ENCODE data around the gene GAD2.

GAD2 gene

DNA sequence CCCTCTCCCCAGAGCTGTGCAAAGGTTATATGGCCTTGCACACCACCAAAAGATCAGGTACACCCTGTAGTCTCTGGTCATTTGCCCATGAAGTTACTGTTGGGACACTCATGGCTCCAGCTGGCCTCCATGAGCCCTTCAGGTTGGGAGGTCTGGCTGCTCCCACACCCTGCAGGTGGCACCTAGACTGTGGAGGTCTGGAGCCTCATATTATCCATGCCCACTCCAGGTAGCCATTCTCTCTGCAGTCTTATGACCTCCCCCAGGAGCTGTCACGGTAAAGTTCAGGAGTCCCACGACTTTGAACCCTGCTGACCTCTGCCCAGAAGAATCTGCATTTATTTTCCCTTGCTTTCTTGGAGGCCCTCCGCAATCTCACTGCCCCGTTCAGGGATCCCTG lies 39.2 kb upstream of the GAD2 start:
- Histone ChIP-seq H3K4me2 (ENCODE audit: low read length) (no peak overlapping the region), H3K27ac (ENCODE audit: low read length) (no peak overlapping the region), H3K4me1 (ENCODE audit: low read length) (no peaks in the 10 kb centered on the region), H4K20me1 (ENCODE audit: insufficient read depth, low read length) (no peaks in the 10 kb centered on the region), H3K36me3 (replicated peaks; ENCODE audit: low read depth, low read length) (no peaks in the 10 kb centered on the region), H2AFZ (ENCODE audit: low read depth, low read length) (no peak overlapping the region), H3K4me3 (ENCODE audit: low read length) (no peak overlapping the region), H3K79me2 (ENCODE audit: low read length) (no peaks in the 10 kb centered on the region), H3K9ac (ENCODE audit: low read length) (no peak overlapping the region), H3K9me3 (ENCODE audit: insufficient read depth, low read length) (no peaks in the 10 kb centered on the region), H3K27me3 (ENCODE audit: low read depth, low read length) (no peaks in the 10 kb centered on the region)
- no peak for TF ChIP-seq EZH2phosphoT487 (IDR thresholded peaks at IDR 0.05; ENCODE audit: low read depth)
- TF ChIP-seq, protein P1, sequence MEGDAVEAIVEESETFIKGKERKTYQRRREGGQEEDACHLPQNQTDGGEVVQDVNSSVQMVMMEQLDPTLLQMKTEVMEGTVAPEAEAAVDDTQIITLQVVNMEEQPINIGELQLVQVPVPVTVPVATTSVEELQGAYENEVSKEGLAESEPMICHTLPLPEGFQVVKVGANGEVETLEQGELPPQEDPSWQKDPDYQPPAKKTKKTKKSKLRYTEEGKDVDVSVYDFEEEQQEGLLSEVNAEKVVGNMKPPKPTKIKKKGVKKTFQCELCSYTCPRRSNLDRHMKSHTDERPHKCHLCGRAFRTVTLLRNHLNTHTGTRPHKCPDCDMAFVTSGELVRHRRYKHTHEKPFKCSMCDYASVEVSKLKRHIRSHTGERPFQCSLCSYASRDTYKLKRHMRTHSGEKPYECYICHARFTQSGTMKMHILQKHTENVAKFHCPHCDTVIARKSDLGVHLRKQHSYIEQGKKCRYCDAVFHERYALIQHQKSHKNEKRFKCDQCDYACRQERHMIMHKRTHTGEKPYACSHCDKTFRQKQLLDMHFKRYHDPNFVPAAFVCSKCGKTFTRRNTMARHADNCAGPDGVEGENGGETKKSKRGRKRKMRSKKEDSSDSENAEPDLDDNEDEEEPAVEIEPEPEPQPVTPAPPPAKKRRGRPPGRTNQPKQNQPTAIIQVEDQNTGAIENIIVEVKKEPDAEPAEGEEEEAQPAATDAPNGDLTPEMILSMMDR (IDR thresholded peaks at IDR 0.05; ENCODE audit: low read depth, low read length): no peak

DNA sequence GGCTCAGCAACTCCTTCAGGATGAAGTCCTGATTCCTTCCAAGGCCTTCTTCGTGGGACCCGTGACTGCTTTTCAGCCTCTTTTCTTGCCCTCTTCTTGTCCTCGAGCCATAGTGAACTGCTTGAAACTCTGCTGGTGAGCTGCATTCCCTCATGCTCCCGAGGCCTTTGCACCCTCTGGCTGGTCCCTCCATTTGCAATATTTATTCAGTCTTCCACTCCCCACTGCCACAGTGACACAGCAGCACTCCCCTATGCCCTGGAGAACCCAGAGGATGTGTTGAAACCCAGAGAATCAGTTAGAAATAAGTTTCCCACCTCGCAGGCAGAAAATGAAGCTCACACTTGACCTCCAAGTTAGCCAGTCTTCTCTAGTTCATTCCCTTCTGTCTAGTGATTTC lies 22.3 kb upstream of the GAD2 start:
- Histone ChIP-seq H2AFZ (ENCODE audit: low read depth, low read length) (no peak overlapping the region), H3K4me3 (ENCODE audit: low read length) (no peak overlapping the region), H4K20me1 (ENCODE audit: insufficient read depth, low read length) (no peaks in the 10 kb centered on the region), H3K27ac (ENCODE audit: low read length) (no peak overlapping the region), H3K9me3 (ENCODE audit: insufficient read depth, low read length) (no peaks in the 10 kb centered on the region), H3K9ac (ENCODE audit: low read length) (no peak overlapping the region), H3K4me1 (ENCODE audit: low read length) (no peaks in the 10 kb centered on the region), H3K4me2 (ENCODE audit: low read length) (no peak overlapping the region), H3K36me3 (replicated peaks; ENCODE audit: low read depth, low read length) (no peaks in the 10 kb centered on the region), H3K27me3 (ENCODE audit: low read depth, low read length) (no peaks in the 10 kb centered on the region), H3K79me2 (ENCODE audit: low read length) (no peaks in the 10 kb centered on the region)
- TF ChIP-seq EZH2phosphoT487 (IDR thresholded peaks at IDR 0.05; ENCODE audit: low read depth): no peak
- TF ChIP-seq, protein P1 (IDR thresholded peaks at IDR 0.05; ENCODE audit: low read depth, low read length): no peak

DNA sequence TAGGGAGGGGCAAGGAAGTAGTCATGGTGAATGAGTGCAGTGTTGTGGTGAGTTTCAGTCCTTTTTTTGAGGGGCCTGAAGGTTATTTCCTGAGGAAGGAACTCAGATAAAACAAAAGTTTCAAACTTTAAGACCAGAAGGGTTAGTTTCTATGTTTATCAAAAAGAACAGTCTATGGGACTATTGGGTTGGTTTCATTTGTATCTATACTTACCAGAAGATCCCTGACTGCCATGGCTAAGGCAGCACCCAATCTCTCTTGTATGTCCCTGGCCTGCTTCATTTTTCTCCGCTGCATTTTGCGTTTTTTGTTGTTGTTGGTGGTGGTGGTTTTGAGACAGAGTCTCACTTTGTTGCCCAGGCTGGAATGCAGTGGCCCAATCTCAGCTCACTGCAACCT lies 19.3 kb upstream of the GAD2 start:
- H4K20me1 ChIP-seq (ENCODE audit: insufficient read depth, low read length): no peaks in the 10 kb centered on the region
- H3K4me1 ChIP-seq (ENCODE audit: low read length): no peaks in the 10 kb centered on the region
- no peaks in the 10 kb centered on the region for H3K36me3 ChIP-seq (replicated peaks; ENCODE audit: low read depth, low read length)
- H3K4me2 ChIP-seq (ENCODE audit: low read length): no peak overlapping the region
- H2AFZ ChIP-seq (ENCODE audit: low read depth, low read length): no peak overlapping the region
- H3K4me3 ChIP-seq (ENCODE audit: low read length): no peak overlapping the region
- H3K27me3 ChIP-seq (ENCODE audit: low read depth, low read length): no peaks in the 10 kb centered on the region
- no peaks in the 10 kb centered on the region for H3K9me3 ChIP-seq (ENCODE audit: insufficient read depth, low read length)
- no peaks in the 10 kb centered on the region for H3K79me2 ChIP-seq (ENCODE audit: low read length)
- no peak for TF ChIP-seq EZH2phosphoT487 (IDR thresholded peaks at IDR 0.05; ENCODE audit: low read depth)
- TF ChIP-seq, protein P1 (IDR thresholded peaks at IDR 0.05; ENCODE audit: low read depth, low read length): no peak
- H3K9ac ChIP-seq (ENCODE audit: low read length): no peak overlapping the region
- H3K27ac ChIP-seq (ENCODE audit: low read length): no peak overlapping the region

DNA sequence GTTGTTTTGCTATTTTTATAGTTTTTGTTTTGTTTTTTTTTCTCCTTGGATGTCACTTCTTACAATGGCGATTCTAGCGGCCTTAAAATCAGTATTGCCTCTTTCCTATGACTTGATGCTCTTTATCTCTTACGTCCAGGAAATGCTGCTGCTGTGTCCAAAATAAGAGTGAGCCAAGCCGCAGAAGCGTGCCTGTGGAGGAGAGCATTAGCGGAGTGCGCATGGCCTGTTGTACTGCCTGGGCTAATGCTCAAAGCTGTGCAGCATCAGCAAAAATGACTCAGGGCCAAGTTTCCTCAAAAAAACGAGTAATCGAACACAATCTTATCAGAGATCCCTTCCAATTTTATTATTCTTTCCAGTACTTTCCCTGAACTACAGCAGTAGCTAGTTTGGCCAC lies 18.5 kb upstream of the GAD2 start:
- Histone ChIP-seq H4K20me1 (ENCODE audit: insufficient read depth, low read length) (no peaks in the 10 kb centered on the region), H3K4me1 (ENCODE audit: low read length) (no peaks in the 10 kb centered on the region), H3K9me3 (ENCODE audit: insufficient read depth, low read length) (no peaks in the 10 kb centered on the region), H3K4me3 (ENCODE audit: low read length) (no peak overlapping the region), H3K9ac (ENCODE audit: low read length) (no peak overlapping the region), H3K36me3 (replicated peaks; ENCODE audit: low read depth, low read length) (no peaks in the 10 kb centered on the region), H3K27me3 (ENCODE audit: low read depth, low read length) (no peaks in the 10 kb centered on the region), H2AFZ (ENCODE audit: low read depth, low read length) (no peak overlapping the region), H3K4me2 (ENCODE audit: low read length) (no peak overlapping the region), H3K79me2 (ENCODE audit: low read length) (no peaks in the 10 kb centered on the region), H3K27ac (ENCODE audit: low read length) (no peak overlapping the region)
- TF ChIP-seq EZH2phosphoT487 (IDR thresholded peaks at IDR 0.05; ENCODE audit: low read depth): no peak
- TF ChIP-seq, protein P1 (IDR thresholded peaks at IDR 0.05; ENCODE audit: low read depth, low read length): no peak
